ENCODE results near the gene OAT. TPM values are rescaled to one million over a fixed set of nuclear protein-coding genes. Genes with fewer than 3 reads are reported as not detected.
A peak's percentile ranks its signal among the peaks of the same experiment; 100 is the strongest.

Gene OAT
- total RNA-seq = 19.8 TPM
- long read RNA-seq, transcript OAT-201 (10 exons, 2,048 nt) = major isoform, 57 of 66 reads
- long read RNA-seq, partial matches to known transcripts = 3 of 66 reads
- long read RNA-seq, other reads (novel, unspliced or antisense) = 6 of 66 reads

GRCh38 chr10:124418726-124419501, at the start of gene OAT:
Gene OAT (minus strand): TSS chr10:124418923. CDS start chr10:124412171, 6,752 bp downstream.
- peak; percentile 98 for ATAC-seq (ENCODE audit: poor library complexity)
- intact Hi-C loops (cut with DNase I) = no loop called here
- peak; percentile 99 for DNase-seq

GRCh38 chr10:124467165-124467564, 48.4 kb upstream of the OAT start:
- intact Hi-C loops (cut with DNase I) = no loop called here
- ATAC-seq (ENCODE audit: poor library complexity) (no peak), DNase-seq (no peak)

GRCh38 chr10:124465777-124466488, 47.2 kb upstream of the OAT start:
- intact Hi-C loops (cut with DNase I) = no loop called here

GRCh38 chr10:124465003-124465776, 46.5 kb upstream of the OAT start:
- DNase-seq (no peak), ATAC-seq (ENCODE audit: poor library complexity) (no peak)
- intact Hi-C loops (cut with DNase I) = no loop called here

More at GRCh38 chr10:124465777-124466488, 47.2 kb upstream of the OAT start:
- ATAC-seq (ENCODE audit: poor library complexity) (no peak), DNase-seq (no peak)

GRCh38 chr10:124464028-124464965, 45.6 kb upstream of the OAT start:
- intact Hi-C loops (cut with DNase I) = no loop called here
- ATAC-seq (ENCODE audit: poor library complexity) (no peak), DNase-seq (no peak)

GRCh38 chr10:124462348-124462695, 43.6 kb upstream of the OAT start:
- intact Hi-C loops (cut with DNase I) = no loop called here
- DNase-seq (no peak), ATAC-seq (ENCODE audit: poor library complexity) (no peak)

GRCh38 chr10:124461642-124462347, 43.1 kb upstream of the OAT start, which contains the start of gene LHPP:
Gene LHPP (plus strand): TSS chr10:124461823. CDS start chr10:124461863, 40 bp downstream.
- DNase-seq (peak; percentile 93), ATAC-seq (ENCODE audit: poor library complexity) (peak; percentile 99)
- intact Hi-C loops (cut with DNase I) = no loop called here

GRCh38 chr10:124460144-124460543, 41.4 kb upstream of the OAT start:
- intact Hi-C loops (cut with DNase I) = no loop called here

GRCh38 chr10:124459395-124459794, 40.7 kb upstream of the OAT start:
- ATAC-seq (ENCODE audit: poor library complexity) (no peak), DNase-seq (no peak)
- intact Hi-C loops (cut with DNase I) = no loop called here

More at GRCh38 chr10:124460144-124460543, 41.4 kb upstream of the OAT start:
- no peak for DNase-seq
- ATAC-seq (ENCODE audit: poor library complexity) = no peak

- intact Hi-C loops (cut with DNase I) = no loop called here
- DNase-seq (no peak), ATAC-seq (ENCODE audit: poor library complexity) (no peak)
Measured at GRCh38 chr10:124458889-124459288, 40.2 kb upstream of the OAT start.

- intact Hi-C loops (cut with DNase I) = no loop called here
Measured at GRCh38 chr10:124458473-124458872, 39.8 kb upstream of the OAT start.

GRCh38 chr10:124455441-124455840, 36.7 kb upstream of the OAT start:
- no peak for ATAC-seq (ENCODE audit: poor library complexity)
- intact Hi-C loops (cut with DNase I) = no loop called here

More at GRCh38 chr10:124458473-124458872, 39.8 kb upstream of the OAT start:
- no peak for DNase-seq
- no peak for ATAC-seq (ENCODE audit: poor library complexity)

GRCh38 chr10:124453960-124454610, 35.4 kb upstream of the OAT start:
- intact Hi-C loops (cut with DNase I) = no loop called here
- ATAC-seq (ENCODE audit: poor library complexity) (no peak), DNase-seq (no peak)

More at GRCh38 chr10:124455441-124455840, 36.7 kb upstream of the OAT start:
- DNase-seq = no peak

- DNase-seq (no peak), ATAC-seq (ENCODE audit: poor library complexity) (no peak)
- intact Hi-C loops (cut with DNase I) = no loop called here
Measured at GRCh38 chr10:124451276-124451675, 32.6 kb upstream of the OAT start.

GRCh38 chr10:124450783-124451057, 32.0 kb upstream of the OAT start:
- intact Hi-C loops (cut with DNase I) = no loop called here
- no peak for DNase-seq

GRCh38 chr10:124450012-124450782, 31.5 kb upstream of the OAT start, which contains the start of gene NKX1-2:
Gene NKX1-2 (minus strand): TSS chr10:124450035. CDS start chr10:124449943, 92 bp downstream.
- intact Hi-C loops (cut with DNase I) = no loop called here
- no peak for ATAC-seq (ENCODE audit: poor library complexity)

More at GRCh38 chr10:124450783-124451057, 32.0 kb upstream of the OAT start:
- ATAC-seq (ENCODE audit: poor library complexity) = no peak

More at GRCh38 chr10:124450012-124450782, 31.5 kb upstream of the OAT start, which contains the start of gene NKX1-2:
- no peak for DNase-seq

Measured in Right ventricle myocardium superior (tissue), 1 donor.